Esophagus muscularis mucosa (tissue), 4 donors: ENCODE results near the gene SPAG4. TPM values are rescaled to one million over a fixed set of nuclear protein-coding genes. Genes with fewer than 3 reads are reported as not detected.

Experiments
- DNase-seq: peaks from one replicate; pipeline ENCODE4 v3.0.0-alpha.2; 2017; ENCODE audit errors: extremely low spot score
- H3K27ac ChIP-seq, 4 donors: fragments of 200-600 bp; sonication (generic); replicated peaks in 1 of 4; 1 replicate in 3 of 4; 2 replicates in 1 of 4; pipeline ENCODE4 v1.5.1; 2016 to 2019; ENCODE audit warnings: mild to moderate bottlenecking in 1 of 4
- H3K27me3 ChIP-seq, 4 donors: fragments of 200-600 bp; sonication (generic); one replicate each; pipeline versions ENCODE4 v1.5.1 to v1.6.0; 2016 to 2019
- H3K36me3 ChIP-seq, 4 donors: fragments of 200-600 bp; sonication (generic); one replicate each; pipeline ENCODE4 v1.5.1; 2016 to 2019
- H3K4me1 ChIP-seq, 4 donors: fragments of 200-600 bp; sonication (generic); one replicate each; pipeline ENCODE4 v1.5.1; 2016 to 2019
- H3K4me3 ChIP-seq, 4 donors: fragments of 200-600 bp; sonication (generic); 1 replicate in 2 of 4; 2 replicates in 2 of 4; pipeline ENCODE4 v1.5.1; 2016 to 2019; ENCODE audit warnings: mild to moderate bottlenecking in 4 of 4, moderate library complexity in 1 of 4
- H3K9me3 ChIP-seq, 4 donors: fragments of 200-600 bp; sonication (generic); 1 replicate in 3 of 4; 2 replicates in 1 of 4; pipeline ENCODE4 v1.5.1; 2016 to 2019
- CTCF ChIP-seq, 3 experiments: fragments of 200-600 bp in 2 of 3; fragments of 450-650 bp in 1 of 3; sonication (generic) in 2 of 3; IDR thresholded peaks; one replicate each; pipeline ENCODE4 v1.5.1; 2017 to 2019; ENCODE audit warnings: antibody characterized with exemption in 3 of 3, mild to moderate bottlenecking in 2 of 3, moderate library complexity in 1 of 3
- EP300 ChIP-seq: sonication (generic); formaldehyde crosslinking; IDR thresholded peaks from one replicate; pipeline ENCODE4 v1.6.1; 2017; ENCODE audit warnings: antibody characterized with exemption
- POLR2A ChIP-seq: fragments of 450-650 bp; IDR thresholded peaks from one replicate; pipeline ENCODE4 v1.6.1; 2017; ENCODE audit warnings: antibody characterized with exemption, moderate library complexity, mild to moderate bottlenecking, low read depth
- POLR2AphosphoS5 ChIP-seq, 2 donors: sonication (generic); formaldehyde crosslinking; IDR thresholded peaks; one replicate each; pipeline ENCODE4 v1.6.1; 2017; ENCODE audit warnings: antibody characterized with exemption in 2 of 2
- WGBS: methylation state at CpG from one replicate; pipeline ENCODE4 v1.1.5; 2018; 5-methylcytosine and 5-hydroxymethylcytosine counted together
- intact Hi-C: fragments of 100-400 bp; cut with DNase I; formaldehyde crosslinking; loops from one replicate; pipeline ENCODE4 v1.15.1; 2023
- total RNA-seq, 4 donors: library from RNA; depleted of rRNA; stranded (reverse); fragments of >200 nt; gene quantifications; one replicate each; pipeline versions ENCODE4 v1.1.0 to v1.2.1, GENCODE V29; 2016

The SPAG4 gene
- total RNA-seq, 4 donors from 2014 or later, result 2.6 to 5.0 (median 2.9) TPM

- Histone ChIP-seq H3K9me3 (no peaks in the 10 kb centered on the region), H3K36me3 (no peaks in the 10 kb centered on the region), H3K27me3 (peaks cover 0 to 11% (median 0%) of the 10 kb centered on the region in 4 donors), H3K4me1 (peaks cover 10 to 13% (median 11%) of the 10 kb centered on the region in 4 donors), H3K27ac (no peak overlapping the region), H3K4me3 (no peak overlapping the region)
- intact Hi-C loops, result no loop called here
- no peak for TF ChIP-seq EP300
- TF ChIP-seq CTCF (IDR thresholded peaks at IDR 0.05), result no peak
- no peak for TF ChIP-seq POLR2AphosphoS5 (IDR thresholded peaks at IDR 0.05)
- TF ChIP-seq POLR2A, result no peak
- no peak for DNase-seq
- WGBS, result 77% methylated on average over 2 of the region's 4 CpGs
Measured at GRCh38 chr20:35606127-35606526, 9.5 kb upstream of the SPAG4 start.

- H3K9me3 ChIP-seq, result no peaks in the 10 kb centered on the region
- WGBS, result 81% methylated on average over 14 of the region's 14 CpGs
- TF ChIP-seq POLR2AphosphoS5 (IDR thresholded peaks at IDR 0.05) (no peak), POLR2A (no peak), CTCF (IDR thresholded peaks at IDR 0.05) (no peak), EP300 (no peak)
Measured at GRCh38 chr20:35607003-35607735, 8.5 kb upstream of the SPAG4 start.

GRCh38 chr20:35610833-35611427 is 4.7 kb upstream of the SPAG4 start:
- H3K9me3 ChIP-seq, result no peaks in the 10 kb centered on the region
- H3K36me3 ChIP-seq, result no peaks in the 10 kb centered on the region
- H3K4me3 ChIP-seq, result no peak overlapping the region
- no peak overlapping the region for H3K27ac ChIP-seq
- TF ChIP-seq EP300 (no peak), CTCF (IDR thresholded peaks at IDR 0.05) (no peak), POLR2A (no peak), POLR2AphosphoS5 (IDR thresholded peaks at IDR 0.05) (no peak)
- WGBS, result 98% methylated on average over 9 of the region's 9 CpGs
- no peaks in the 10 kb centered on the region for H3K27me3 ChIP-seq
- intact Hi-C loops, result no loop called here
- H3K4me1 ChIP-seq, result peaks cover 6 to 9% (median 8%) of the 10 kb centered on the region in 4 donors
- DNase-seq, result no peak

More at GRCh38 chr20:35607003-35607735, 8.5 kb upstream of the SPAG4 start:
- intact Hi-C loops, result no loop called here
- H3K4me3 ChIP-seq, result no peak overlapping the region
- no peak for DNase-seq
- H3K36me3 ChIP-seq, result no peaks in the 10 kb centered on the region
- peaks cover 0 to 3% (median under 1%) of the 10 kb centered on the region in 4 donors for H3K4me1 ChIP-seq
- H3K27me3 ChIP-seq, result peaks cover 0 to 1% (median 0%) of the 10 kb centered on the region in 4 donors
- H3K27ac ChIP-seq, result no peak overlapping the region

- H3K36me3 ChIP-seq, result no peaks in the 10 kb centered on the region
- no peak overlapping the region for H3K4me3 ChIP-seq
- H3K4me1 ChIP-seq, result peaks cover 6 to 10% (median 8%) of the 10 kb centered on the region in 4 donors
- H3K9me3 ChIP-seq, result no peaks in the 10 kb centered on the region
- WGBS, result 79% methylated on average over 2 of the region's 2 CpGs
- TF ChIP-seq POLR2AphosphoS5 (IDR thresholded peaks at IDR 0.05) (no peak), CTCF (IDR thresholded peaks at IDR 0.05) (no peak), EP300 (no peak), POLR2A (no peak)
- H3K27me3 ChIP-seq, result no peaks in the 10 kb centered on the region
- H3K27ac ChIP-seq, result no peak overlapping the region
- intact Hi-C loops, result no loop called here
- no peak for DNase-seq
Measured at GRCh38 chr20:35611482-35611881, 4.1 kb upstream of the SPAG4 start.
